ENCODE data around the gene RHOH.

DNA sequence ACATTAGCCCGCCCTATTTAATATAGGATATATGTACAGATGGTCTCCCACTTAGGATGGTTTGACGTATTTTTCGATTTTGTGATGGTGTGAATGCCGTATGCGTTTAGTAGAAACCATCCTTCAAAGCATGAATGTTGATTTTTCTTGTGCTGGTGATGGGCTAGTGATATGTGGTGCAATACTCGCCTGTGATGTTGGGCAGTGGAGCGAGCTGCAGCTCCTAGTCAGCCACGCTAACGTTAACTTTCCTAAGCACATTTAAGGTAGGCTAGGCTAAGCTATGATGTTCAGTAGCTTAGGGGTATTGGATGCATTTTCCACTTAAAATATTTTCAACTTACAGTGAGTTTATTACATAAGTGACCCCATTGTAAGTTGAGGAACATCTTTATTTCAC lies 36.6 kb upstream of the RHOH start:
- TF ChIP-seq EP300 (IDR thresholded peaks at IDR 0.05; ENCODE audit: borderline replicate concordance) (no peak), YY1 (IDR thresholded peaks at IDR 0.05; ENCODE audit: low read depth) (no peak), TAF1 (IDR thresholded peaks at IDR 0.05; ENCODE audit: low read depth) (no peak), CEBPB (IDR thresholded peaks at IDR 0.05) (no peak), CREB1 (IDR thresholded peaks at IDR 0.05; ENCODE audit: low read depth) (no peak)
